Sigmoid colon (tissue), 7 donors: Measurements from ENCODE around the gene C5orf22. TPM values are rescaled to one million over a fixed set of nuclear protein-coding genes. Genes with fewer than 3 reads are reported as not detected.
"Not testable (repeated sequence)": the region's sequence is repeated elsewhere in the genome, so short reads cannot be mapped to it uniquely, and the experiment has no call there.

Experiments
- DNase-seq: peaks from one replicate; pipeline ENCODE4 v3.0.0-alpha.2; 2019
- H3K27ac ChIP-seq, 4 donors: fragments of 200-600 bp; sonication (generic); one replicate each; pipeline ENCODE4 v1.5.1; 2016 to 2019; ENCODE audit warnings: mild to moderate bottlenecking in 1 of 4
- H3K27me3 ChIP-seq, 3 donors: fragments of 200-600 bp; sonication (generic); one replicate each; pipeline ENCODE4 v1.5.1; 2019; ENCODE audit warnings: mild to moderate bottlenecking in 1 of 3
- H3K36me3 ChIP-seq, 4 donors: fragments of 200-600 bp; sonication (generic); one replicate each; pipeline ENCODE4 v1.5.1; 2016 to 2019
- H3K4me1 ChIP-seq, 4 donors: fragments of 200-600 bp; sonication (generic); one replicate each; pipeline ENCODE4 v1.5.1; 2017 to 2019
- H3K4me3 ChIP-seq, 4 donors: fragments of 200-600 bp; sonication (generic); one replicate each; pipeline ENCODE4 v1.5.1; 2017 to 2019; ENCODE audit warnings: mild to moderate bottlenecking in 2 of 4, moderate library complexity in 1 of 4
- H3K9me3 ChIP-seq, 4 donors: fragments of 200-600 bp in 3 of 4; sonication (generic) in 3 of 4; one replicate each; pipeline versions ENCODE4 v1.5.1 to v1.6.1; 2013 to 2019
- EP300 ChIP-seq, 4 donors: sonication (generic); formaldehyde crosslinking; IDR thresholded peaks; one replicate each; pipeline ENCODE4 v1.6.1; 2017; ENCODE audit warnings: antibody characterized with exemption in 4 of 4
- POLR2A ChIP-seq, 2 donors: fragments of 450-650 bp; IDR thresholded peaks; one replicate each; pipeline ENCODE4 v1.6.1; 2016; ENCODE audit warnings: antibody characterized with exemption in 2 of 2, mild to moderate bottlenecking in 2 of 2, moderate library complexity in 2 of 2
- POLR2AphosphoS5 ChIP-seq, 4 donors: sonication (generic); formaldehyde crosslinking; IDR thresholded peaks; one replicate each; pipeline ENCODE4 v1.6.1; 2017; ENCODE audit warnings: antibody characterized with exemption in 4 of 4
- WGBS, 2 donors: extraction: QIAGEN DNeasy Blood & Tissue Kit; methylation state at CpG; one replicate each; pipeline ENCODE4 v1.1.7; 2013; 5-methylcytosine and 5-hydroxymethylcytosine counted together
- intact Hi-C: fragments of 100-400 bp; cut with DNase I; formaldehyde crosslinking; loops from one replicate; pipeline ENCODE4 v1.15.1; 2023
- polyA plus RNA-seq, 3 donors: library from polyadenylated mRNA; stranded (reverse); fragments of 200-250 nt; gene quantifications; one replicate each; pipeline ENCODE4 v1.2.3, GENCODE V29; 2013
- total RNA-seq, 4 donors: library from RNA; depleted of rRNA; stranded (reverse); fragments of >200 nt; gene quantifications; one replicate each; pipeline ENCODE4 v1.1.0, GENCODE V29; 2016
- TF ChIP-seq, protein P1 (sequence below), 4 experiments: fragments of 450-650 bp in 3 of 4; fragments of 200-600 bp in 1 of 4; IDR thresholded peaks; one replicate each; pipeline ENCODE4 v1.5.1; 2016 to 2019; ENCODE audit warnings: antibody characterized with exemption in 4 of 4, mild to moderate bottlenecking in 3 of 4, moderate library complexity in 2 of 4
- donor health status: healthy with polysubstance abuse.
- donor health status: Bipolar disorder and iron deficiency.
- donor health status: healthy.

Gene C5orf22
- total and polyA plus RNA-seq, 7 donors = 12.0 to 29.4 (median 15.6) TPM

DNA sequence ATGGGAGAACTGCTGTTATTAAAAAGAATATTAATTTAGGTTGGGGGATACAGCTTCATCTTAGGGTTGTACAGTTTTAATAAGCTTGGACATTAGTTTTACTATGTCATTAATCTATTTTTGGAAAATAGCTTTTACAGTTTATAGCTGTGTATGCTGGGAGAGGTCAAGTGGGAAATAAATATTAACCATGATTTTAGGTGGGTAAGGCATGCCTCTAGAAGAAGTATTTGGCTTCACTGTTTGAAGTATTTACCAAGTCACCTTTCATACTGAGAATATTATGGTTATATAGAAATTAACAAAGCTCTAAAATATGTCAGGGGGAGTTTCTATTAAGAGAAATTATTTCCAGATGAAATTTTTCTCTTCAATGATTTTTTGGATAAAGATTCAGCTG lies 5.2 kb downstream of the C5orf22 start:
- TF ChIP-seq POLR2A (IDR thresholded peaks at IDR 0.05) (no peak), EP300 (IDR thresholded peaks at IDR 0.05) (no peak), POLR2AphosphoS5 (IDR thresholded peaks at IDR 0.05) (no peak)
- TF ChIP-seq, protein P1, sequence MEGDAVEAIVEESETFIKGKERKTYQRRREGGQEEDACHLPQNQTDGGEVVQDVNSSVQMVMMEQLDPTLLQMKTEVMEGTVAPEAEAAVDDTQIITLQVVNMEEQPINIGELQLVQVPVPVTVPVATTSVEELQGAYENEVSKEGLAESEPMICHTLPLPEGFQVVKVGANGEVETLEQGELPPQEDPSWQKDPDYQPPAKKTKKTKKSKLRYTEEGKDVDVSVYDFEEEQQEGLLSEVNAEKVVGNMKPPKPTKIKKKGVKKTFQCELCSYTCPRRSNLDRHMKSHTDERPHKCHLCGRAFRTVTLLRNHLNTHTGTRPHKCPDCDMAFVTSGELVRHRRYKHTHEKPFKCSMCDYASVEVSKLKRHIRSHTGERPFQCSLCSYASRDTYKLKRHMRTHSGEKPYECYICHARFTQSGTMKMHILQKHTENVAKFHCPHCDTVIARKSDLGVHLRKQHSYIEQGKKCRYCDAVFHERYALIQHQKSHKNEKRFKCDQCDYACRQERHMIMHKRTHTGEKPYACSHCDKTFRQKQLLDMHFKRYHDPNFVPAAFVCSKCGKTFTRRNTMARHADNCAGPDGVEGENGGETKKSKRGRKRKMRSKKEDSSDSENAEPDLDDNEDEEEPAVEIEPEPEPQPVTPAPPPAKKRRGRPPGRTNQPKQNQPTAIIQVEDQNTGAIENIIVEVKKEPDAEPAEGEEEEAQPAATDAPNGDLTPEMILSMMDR (IDR thresholded peaks at IDR 0.05) = no peak
- Histone ChIP-seq H3K4me1 (peaks cover 0 to 17% (median 15%) of the 10 kb centered on the region in 4 donors), H3K36me3 (peaks cover 5 to 81% (median 35%) of the 10 kb centered on the region in 4 donors), H3K27ac (no peak overlapping the region), H3K9me3 (no peaks in the 10 kb centered on the region), H3K27me3 (no peaks in the 10 kb centered on the region), H3K4me3 (no peak overlapping the region)
- DNase-seq = no peak
- intact Hi-C loops = no loop called here

- H3K9me3 ChIP-seq = no peaks in the 10 kb centered on the region
- H3K4me1 ChIP-seq = peaks cover 0 to 14% (median 12%) of the 10 kb centered on the region in 4 donors
- no peak overlapping the region for H3K4me3 ChIP-seq
- TF ChIP-seq EP300 (IDR thresholded peaks at IDR 0.05) (no peak), POLR2A (IDR thresholded peaks at IDR 0.05) (no peak), POLR2AphosphoS5 (IDR thresholded peaks at IDR 0.05) (no peak)
- TF ChIP-seq, protein P1 (IDR thresholded peaks at IDR 0.05) = no peak
- intact Hi-C loops = no loop called here
- H3K27me3 ChIP-seq = no peaks in the 10 kb centered on the region
- no peak for DNase-seq
- no peak overlapping the region for H3K27ac ChIP-seq
- WGBS, 2 donors = 82 to 85% methylated on average over 4 of the region's 4 CpGs
- peaks cover 6 to 86% (median 36%) of the 10 kb centered on the region in 4 donors for H3K36me3 ChIP-seq
Measured at GRCh38 chr5:31537851-31538250, 5.8 kb downstream of the C5orf22 start.

- DNase-seq, H3K27ac ChIP-seq, intact Hi-C loops, H3K4me1 ChIP-seq, H3K4me3 ChIP-seq, H3K27me3 ChIP-seq, H3K9me3 ChIP-seq: not testable (repeated sequence)
- 95 to 97% methylated on average over 2 of the region's 2 CpGs for WGBS, 2 donors
- H3K36me3 ChIP-seq = peaks cover 7 to 90% (median 20%) of the 10 kb centered on the region in 4 donors
Measured at GRCh38 chr5:31549114-31549513, 17.0 kb downstream of the C5orf22 start.

DNA sequence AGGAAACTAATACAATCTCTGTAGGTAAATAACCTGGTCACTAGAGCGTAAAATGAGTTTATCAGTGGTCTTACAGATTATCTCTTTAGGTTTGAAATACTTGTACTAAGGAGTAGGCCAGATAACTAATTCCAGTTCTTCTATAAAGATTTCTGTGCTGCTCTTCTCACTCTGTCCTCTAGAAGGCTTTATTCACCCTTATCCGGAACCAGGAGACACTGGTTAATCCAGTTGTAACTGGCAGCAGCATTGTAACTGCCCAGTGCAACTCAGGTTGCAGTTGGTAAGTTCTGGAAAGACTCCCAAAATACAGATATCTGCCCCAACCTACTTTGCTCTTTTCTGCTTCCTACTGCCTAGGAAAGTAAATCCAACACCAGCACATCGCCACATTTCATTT lies 19.8 kb downstream of the C5orf22 start:
- no peaks in the 10 kb centered on the region for H3K27me3 ChIP-seq
- intact Hi-C loops = no loop called here
- no peaks in the 10 kb centered on the region for H3K9me3 ChIP-seq
- WGBS, 2 donors = 98 to 99% methylated on average over 3 of the region's 3 CpGs
- no peak overlapping the region for H3K27ac ChIP-seq
- H3K4me1 ChIP-seq = no peaks in the 10 kb centered on the region
- no peak for DNase-seq
- TF ChIP-seq, protein P1 (IDR thresholded peaks at IDR 0.05) = no peak
- TF ChIP-seq EP300 (IDR thresholded peaks at IDR 0.05) = no peak
- TF ChIP-seq POLR2A (IDR thresholded peaks at IDR 0.05) = no peak
- no peak for TF ChIP-seq POLR2AphosphoS5 (IDR thresholded peaks at IDR 0.05)
- H3K36me3 ChIP-seq = peaks cover 6 to 88% (median 20%) of the 10 kb centered on the region in 4 donors
- no peak overlapping the region for H3K4me3 ChIP-seq

DNA sequence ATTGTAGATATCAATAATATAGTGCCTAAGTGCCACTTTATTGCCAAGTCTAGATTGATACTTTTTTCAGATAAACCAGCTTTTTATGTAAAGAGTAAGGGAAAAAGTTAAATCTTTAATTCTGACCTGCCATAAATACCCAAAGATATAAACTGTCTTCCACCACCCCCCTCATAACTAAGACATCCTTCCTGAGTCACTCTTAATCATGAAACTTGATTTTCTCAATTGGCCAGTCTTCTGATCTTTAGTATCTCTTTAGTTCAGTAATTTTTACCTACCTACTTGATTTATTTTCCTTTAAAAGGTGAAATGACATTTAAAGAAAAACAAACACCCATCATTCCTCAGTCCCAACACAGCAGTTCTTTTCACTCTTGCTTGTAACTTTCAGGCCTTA lies 21.8 kb downstream of the C5orf22 start:
- intact Hi-C loops = no loop called here
- TF ChIP-seq, protein P1 (IDR thresholded peaks at IDR 0.05) = no peak
- TF ChIP-seq EP300 (IDR thresholded peaks at IDR 0.05) = no peak
- TF ChIP-seq POLR2A (IDR thresholded peaks at IDR 0.05) = no peak
- no peak for TF ChIP-seq POLR2AphosphoS5 (IDR thresholded peaks at IDR 0.05)
- peaks cover 4 to 72% (median 11%) of the 10 kb centered on the region in 4 donors for H3K36me3 ChIP-seq
- H3K4me1 ChIP-seq = no peaks in the 10 kb centered on the region
- DNase-seq = no peak
- no peak overlapping the region for H3K4me3 ChIP-seq
- no peaks in the 10 kb centered on the region for H3K9me3 ChIP-seq
- no peaks in the 10 kb centered on the region for H3K27me3 ChIP-seq
- H3K27ac ChIP-seq = no peak overlapping the region
